CD4-positive, CD25-positive, alpha-beta regulatory T cell (primary cell): ENCODE measurements around the gene EML4. TPM values are rescaled to one million over a fixed set of nuclear protein-coding genes. Genes with fewer than 3 reads are reported as not detected.

ENCODE experiments used
- ATAC-seq, 2 donors: fragments of 150-1000 bp; cut with Tn5 transposase; one replicate each; pipeline ENCODE4 v1.10.0; 2021; ENCODE audit warnings: low read depth in 2 of 2, moderate number of reproducible peaks in 2 of 2, moderate library complexity in 1 of 2
- DNase-seq, 3 donors: peaks; one replicate each; pipeline versions ENCODE4 v3.0.0 to v3.0.0-alpha.2; 2012 to 2022; ENCODE audit warnings: mixed read lengths in 1 of 3
- H3K27ac ChIP-seq: one replicate; pipeline ENCODE4 v1.7.0; 2013; ENCODE audit warnings: mild to moderate bottlenecking, low read length; ENCODE audit not compliant: insufficient read depth, poor library complexity, severe bottlenecking
- H3K27me3 ChIP-seq: one replicate; pipeline ENCODE4 v1.7.0; 2013; ENCODE audit warnings: low read length; ENCODE audit not compliant: control insufficient read depth, insufficient read depth
- H3K36me3 ChIP-seq: one replicate; pipeline ENCODE4 v1.7.0; 2013; ENCODE audit warnings: mild to moderate bottlenecking, low read length, moderate library complexity; ENCODE audit not compliant: control insufficient read depth, insufficient read depth
- H3K4me1 ChIP-seq: 2 replicates; pipeline ENCODE4 v1.7.0; 2013; ENCODE audit warnings: mild to moderate bottlenecking, low read length; ENCODE audit not compliant: insufficient read depth, control insufficient read depth, poor library complexity, severe bottlenecking
- H3K4me3 ChIP-seq: one replicate; pipeline ENCODE4 v1.7.0; 2013; ENCODE audit warnings: low read depth, mild to moderate bottlenecking, low read length, moderate library complexity
- H3K9me3 ChIP-seq, 2 experiments: 1 replicate in 1 of 2; 2 replicates in 1 of 2; pipeline ENCODE4 v1.7.0; 2013; ENCODE audit warnings: low read length in 2 of 2, mild to moderate bottlenecking in 1 of 2, moderate library complexity in 1 of 2; ENCODE audit not compliant: control insufficient read depth in 2 of 2
- H3K27ac Mint-ChIP-seq, 3 donors: one replicate each; pipeline ENCODE4 v1.8.0; 2020 to 2022; ENCODE audit warnings: mild to moderate bottlenecking in 3 of 3, mixed read lengths in 3 of 3, moderate library complexity in 2 of 3
- H3K27me3 Mint-ChIP-seq: one replicate; pipeline ENCODE4 v1.8.0; 2022; ENCODE audit warnings: mild to moderate bottlenecking, mixed read lengths
- H3K36me3 Mint-ChIP-seq: one replicate; pipeline ENCODE4 v1.8.0; 2020; ENCODE audit warnings: mixed read lengths
- H3K4me1 Mint-ChIP-seq, 4 donors: one replicate each; pipeline ENCODE4 v1.8.0; 2020 to 2022; ENCODE audit warnings: mixed read lengths in 4 of 4, mild to moderate bottlenecking in 1 of 4
- H3K4me3 Mint-ChIP-seq, 4 donors: one replicate each; pipeline ENCODE4 v1.8.0; 2020 to 2022; ENCODE audit warnings: mild to moderate bottlenecking in 4 of 4, mixed read lengths in 4 of 4, moderate library complexity in 3 of 4
- H3K9me3 Mint-ChIP-seq, 7 donors: one replicate each; pipeline ENCODE4 v1.8.0; 2020 to 2022; ENCODE audit warnings: mixed read lengths in 7 of 7, mild to moderate bottlenecking in 3 of 7, moderate library complexity in 2 of 7
- polyA plus RNA-seq, 4 donors: library from polyadenylated mRNA; unstranded; fragments of 300-500 nt; fragmentation: Illumina TruSeq; gene quantifications; one replicate each; pipeline ENCODE4 v1.2.3, GENCODE V29; 2021
- total RNA-seq: library from RNA; stranded (reverse); gene quantifications from one replicate; pipeline ENCODE4 v1.2.3, GENCODE V29; 2022

The EML4 gene
- total and polyA plus RNA-seq, 5 donors from 2014 or later, result 83.7 to 293 (median 90.1) TPM

GRCh38 chr2:42153944-42154581 lies 15.1 kb upstream of the EML4 start:
- DNase-seq (no peak), ATAC-seq (no peak)
- no peaks in the 10 kb centered on the region for H3K4me1 ChIP-seq
- no peaks in the 10 kb centered on the region for H3K27me3 ChIP-seq
- Mint-ChIP-seq H3K36me3 (no peaks in the 10 kb centered on the region), H3K27me3 (no peaks in the 10 kb centered on the region), H3K27ac (no peak overlapping the region), H3K9me3 (peaks cover 0 to 1% (median 0%) of the 10 kb centered on the region in 7 donors), H3K4me1 (peaks cover 0 to 7% (median 6%) of the 10 kb centered on the region in 4 donors), H3K4me3 (no peak overlapping the region)
- H3K27ac ChIP-seq, result no peak overlapping the region
- H3K9me3 ChIP-seq, result no peaks in the 10 kb centered on the region
- H3K4me3 ChIP-seq, result no peak overlapping the region
- no peaks in the 10 kb centered on the region for H3K36me3 ChIP-seq

DNA sequence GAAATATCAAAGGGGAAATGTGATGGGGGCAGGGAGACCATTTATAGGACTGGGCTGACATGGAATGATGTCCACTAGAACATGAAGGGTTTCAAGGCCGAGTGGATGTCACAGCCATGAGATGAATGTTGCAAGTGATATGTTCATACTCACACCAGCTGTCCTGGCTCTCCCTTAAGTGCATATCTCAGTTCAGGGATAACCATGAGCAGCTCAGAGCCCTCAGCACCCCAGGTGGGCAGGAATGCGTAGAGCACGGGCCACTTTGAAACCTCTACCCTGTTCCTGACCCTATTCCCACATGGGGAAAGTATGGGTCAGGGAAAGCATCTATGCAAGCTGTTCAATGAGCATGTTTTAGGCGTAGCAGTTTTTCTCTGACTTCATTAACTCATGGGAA lies 12.4 kb upstream of the EML4 start:
- Mint-ChIP-seq H3K4me3 (no peak overlapping the region), H3K9me3 (peaks cover 0 to 1% (median 0%) of the 10 kb centered on the region in 7 donors), H3K27ac (peak overlapping the region in 2 of 3 donors; percentile 6 to 17), H3K36me3 (no peaks in the 10 kb centered on the region), H3K4me1 (peaks cover 0 to 5% (median 3%) of the 10 kb centered on the region in 4 donors), H3K27me3 (no peaks in the 10 kb centered on the region)
- H3K4me1 ChIP-seq, result no peaks in the 10 kb centered on the region
- no peaks in the 10 kb centered on the region for H3K9me3 ChIP-seq
- H3K27ac ChIP-seq, result no peak overlapping the region
- H3K27me3 ChIP-seq, result no peaks in the 10 kb centered on the region
- ATAC-seq (no peak), DNase-seq (no peak)
- H3K4me3 ChIP-seq, result no peak overlapping the region
- no peaks in the 10 kb centered on the region for H3K36me3 ChIP-seq

DNA sequence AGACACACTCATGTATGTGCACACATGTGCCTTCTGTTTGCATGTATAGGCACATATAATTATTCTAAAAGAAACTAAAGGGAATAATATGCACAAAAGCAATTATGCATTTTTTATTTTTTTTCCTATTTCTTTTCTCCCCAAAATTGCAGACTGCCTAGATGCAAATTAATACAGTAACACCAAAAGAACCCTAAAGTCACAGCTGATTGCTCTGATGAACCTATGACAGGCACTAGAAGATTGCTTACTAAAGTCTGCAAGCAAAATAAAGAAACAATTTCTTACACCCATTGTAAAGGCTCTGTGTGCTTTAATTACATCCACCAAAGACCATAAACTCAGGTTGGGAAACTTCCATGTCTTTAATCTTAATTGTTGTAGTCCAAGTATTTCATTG lies 7.7 kb upstream of the EML4 start:
- Histone ChIP-seq H3K9me3 (no peaks in the 10 kb centered on the region), H3K36me3 (no peaks in the 10 kb centered on the region), H3K4me1 (no peaks in the 10 kb centered on the region), H3K27ac (no peak overlapping the region), H3K4me3 (no peak overlapping the region), H3K27me3 (no peaks in the 10 kb centered on the region)
- H3K36me3 Mint-ChIP-seq, result no peaks in the 10 kb centered on the region
- peaks cover 4% of the 10 kb centered on the region for H3K27me3 Mint-ChIP-seq
- H3K9me3 Mint-ChIP-seq, result no peaks in the 10 kb centered on the region
- no peak for DNase-seq
- peaks cover 6 to 13% (median 9%) of the 10 kb centered on the region in 4 donors for H3K4me1 Mint-ChIP-seq
- ATAC-seq, result no peak
- H3K27ac Mint-ChIP-seq, result no peak overlapping the region
- no peak overlapping the region for H3K4me3 Mint-ChIP-seq

- no peak overlapping the region for H3K4me3 Mint-ChIP-seq
- Histone ChIP-seq H3K9me3 (no peaks in the 10 kb centered on the region), H3K27me3 (no peaks in the 10 kb centered on the region), H3K4me1 (no peaks in the 10 kb centered on the region), H3K27ac (no peak overlapping the region), H3K4me3 (no peak overlapping the region), H3K36me3 (no peaks in the 10 kb centered on the region)
- no peaks in the 10 kb centered on the region for H3K9me3 Mint-ChIP-seq
- ATAC-seq, result no peak
- peak overlapping the region in 1 of 3 donors; percentile 65 for H3K27ac Mint-ChIP-seq
- no peak for DNase-seq
- no peaks in the 10 kb centered on the region for H3K36me3 Mint-ChIP-seq
- peaks cover 6 to 20% (median 10%) of the 10 kb centered on the region in 4 donors for H3K4me1 Mint-ChIP-seq
- peaks cover 4% of the 10 kb centered on the region for H3K27me3 Mint-ChIP-seq
These were observed 5.6 kb upstream of the EML4 start for GRCh38 chr2:42163444-42164045.

DNA sequence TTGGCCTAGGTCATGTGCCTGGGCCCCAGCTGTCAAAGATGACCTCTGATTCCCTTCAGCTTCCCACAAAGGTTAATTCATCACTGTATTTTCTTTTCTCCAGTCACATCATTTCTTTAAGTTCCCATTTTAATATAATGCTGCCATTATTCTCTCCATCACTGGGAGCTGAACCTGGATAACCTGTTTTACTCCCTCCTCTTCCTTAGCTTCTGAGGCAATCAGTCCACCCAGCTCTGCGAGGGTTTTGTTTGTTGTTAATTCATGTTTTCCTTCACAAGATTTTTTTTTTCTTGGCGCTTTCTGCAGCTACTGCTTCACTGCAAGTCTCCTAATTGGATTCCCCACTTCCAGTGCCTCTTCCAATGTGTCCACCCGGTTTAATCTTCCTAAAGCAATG lies 5.1 kb upstream of the EML4 start:
- Mint-ChIP-seq H3K9me3 (no peaks in the 10 kb centered on the region), H3K27me3 (peaks cover 4% of the 10 kb centered on the region), H3K36me3 (no peaks in the 10 kb centered on the region), H3K27ac (peak overlapping the region in 1 of 3 donors; percentile 65), H3K4me1 (peaks cover 6 to 24% (median 10%) of the 10 kb centered on the region in 4 donors), H3K4me3 (no peak overlapping the region)
- ATAC-seq (no peak), DNase-seq (no peak)
- Histone ChIP-seq H3K27ac (no peak overlapping the region), H3K27me3 (no peaks in the 10 kb centered on the region), H3K9me3 (no peaks in the 10 kb centered on the region), H3K4me3 (no peak overlapping the region), H3K36me3 (no peaks in the 10 kb centered on the region), H3K4me1 (peaks cover 4% of the 10 kb centered on the region)

DNA sequence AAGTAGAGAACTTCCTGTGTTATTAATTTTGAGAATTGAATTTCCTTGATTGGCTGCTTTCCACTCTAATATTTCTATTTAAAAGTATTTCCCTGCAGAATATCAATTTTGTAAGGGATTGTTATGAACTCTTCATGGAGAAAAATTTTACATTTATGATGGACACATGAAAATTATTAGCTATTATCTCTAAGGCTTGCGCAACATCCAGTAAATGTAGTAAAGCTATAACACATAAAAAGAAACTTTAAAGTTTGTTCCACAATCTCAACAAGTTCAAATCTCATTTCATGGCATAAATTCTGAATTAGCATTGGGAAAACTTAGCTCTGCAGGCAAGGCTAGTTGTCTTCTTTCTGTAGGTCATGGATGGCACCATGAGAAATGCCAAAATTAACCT lies 4.2 kb upstream of the EML4 start:
- Histone ChIP-seq H3K9me3 (no peaks in the 10 kb centered on the region), H3K4me3 (no peak overlapping the region), H3K27me3 (no peaks in the 10 kb centered on the region), H3K27ac (no peak overlapping the region), H3K4me1 (peaks cover 4% of the 10 kb centered on the region), H3K36me3 (no peaks in the 10 kb centered on the region)
- Mint-ChIP-seq H3K27ac (no peak overlapping the region), H3K36me3 (no peaks in the 10 kb centered on the region), H3K4me1 (peaks cover 6 to 24% (median 10%) of the 10 kb centered on the region in 4 donors), H3K4me3 (no peak overlapping the region), H3K27me3 (peaks cover 4% of the 10 kb centered on the region), H3K9me3 (no peaks in the 10 kb centered on the region)
- no peak for DNase-seq
- ATAC-seq, result no peak

DNA sequence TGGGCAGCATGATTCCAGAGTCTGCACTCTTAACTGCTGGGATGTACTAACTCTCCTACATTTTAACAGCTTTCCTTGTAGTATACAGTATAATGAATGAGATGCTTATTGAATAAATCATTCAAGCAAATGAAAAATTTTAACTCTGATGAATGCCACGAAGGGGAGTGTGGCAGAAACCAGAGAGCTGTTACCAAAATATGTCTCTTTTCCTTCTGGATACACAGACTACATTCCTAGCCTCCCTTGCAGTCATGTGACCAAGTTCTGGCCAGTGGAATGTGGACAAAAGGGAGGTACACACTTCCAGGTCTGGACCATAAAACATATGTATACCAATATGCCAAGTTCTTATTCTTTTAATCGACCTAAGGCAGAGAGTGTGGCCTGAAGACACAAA lies 1.7 kb upstream of the EML4 start:
- peak overlapping the region in 2 of 4 donors; percentile 17 to 21 for H3K4me3 Mint-ChIP-seq
- no peak overlapping the region for H3K27ac Mint-ChIP-seq
- peaks cover 4% of the 10 kb centered on the region for H3K27me3 Mint-ChIP-seq
- Histone ChIP-seq H3K27me3 (no peaks in the 10 kb centered on the region), H3K4me3 (no peak overlapping the region), H3K27ac (no peak overlapping the region), H3K4me1 (peaks cover 20% of the 10 kb centered on the region), H3K36me3 (no peaks in the 10 kb centered on the region), H3K9me3 (no peaks in the 10 kb centered on the region)
- no peak for DNase-seq
- peaks cover 6 to 27% (median 13%) of the 10 kb centered on the region in 4 donors for H3K4me1 Mint-ChIP-seq
- no peaks in the 10 kb centered on the region for H3K9me3 Mint-ChIP-seq
- ATAC-seq, result no peak
- no peaks in the 10 kb centered on the region for H3K36me3 Mint-ChIP-seq
